Measurements from ENCODE around the gene GALNT17.

The GALNT17 gene

DNA sequence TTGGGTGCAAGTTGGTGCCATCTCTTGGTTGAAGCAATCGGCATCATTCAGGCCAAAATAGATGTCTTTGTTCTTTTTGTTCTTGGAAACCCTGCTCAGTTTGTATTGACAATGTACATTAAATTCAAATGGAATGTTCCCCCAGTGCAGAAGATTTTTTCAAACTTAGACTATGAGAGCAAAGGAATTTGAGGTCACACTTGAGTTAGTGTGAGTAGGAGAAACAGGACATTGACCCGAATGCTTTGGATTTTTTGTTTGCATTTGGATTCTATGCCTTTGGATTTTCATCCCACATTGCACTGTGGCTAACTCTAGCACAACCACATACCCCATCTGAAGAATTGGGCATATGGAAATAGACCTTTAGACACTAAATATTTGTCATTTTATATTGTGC, 480.0 kb downstream of the GALNT17 start:
- H3K4me3 ChIP-seq (ENCODE audit: low read length in 2 of 2): no peak overlapping the region
- H3K9me3 ChIP-seq (ENCODE audit: control insufficient read depth in 2 of 2, low read length in 2 of 2): no peaks in the 10 kb centered on the region
- H3K27me3 ChIP-seq (ENCODE audit: control insufficient read depth in 2 of 2, insufficient read depth in 2 of 2, low read length in 2 of 2): no peaks in the 10 kb centered on the region
- H3K9ac ChIP-seq (ENCODE audit: low read depth in 1 of 2, low read length in 2 of 2): no peak overlapping the region
- H3K4me1 ChIP-seq (ENCODE audit: control insufficient read depth in 2 of 2, insufficient read depth in 2 of 2, low read length in 2 of 2): no peaks in the 10 kb centered on the region
- no peak overlapping the region for H3K27ac ChIP-seq (ENCODE audit: low read depth in 2 of 2, low read length in 2 of 2)
- H3K36me3 ChIP-seq (ENCODE audit: control insufficient read depth in 2 of 2, insufficient read depth in 2 of 2, low read length in 2 of 2): no peaks in the 10 kb centered on the region

DNA sequence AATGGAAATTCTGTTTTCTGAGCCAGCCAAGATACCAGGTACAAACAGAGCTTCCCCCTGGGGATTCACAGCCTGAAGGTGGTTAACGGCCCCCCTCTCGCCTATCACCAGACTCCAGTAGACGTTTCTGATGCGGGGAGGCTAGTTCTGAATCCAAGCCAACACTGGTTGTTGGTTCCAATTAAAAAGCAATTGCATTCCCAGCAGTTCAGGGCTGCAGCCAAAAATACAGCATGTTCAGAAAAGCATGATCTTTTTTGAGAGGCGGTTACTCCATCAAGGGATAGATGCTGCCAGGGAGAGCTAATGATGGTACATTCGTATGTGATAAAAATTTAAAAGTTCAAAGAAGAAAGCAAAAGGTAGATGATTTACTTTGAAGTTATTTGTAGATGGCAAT, 481.0 kb downstream of the GALNT17 start:
- no peaks in the 10 kb centered on the region for H3K36me3 ChIP-seq (ENCODE audit: control insufficient read depth in 2 of 2, insufficient read depth in 2 of 2, low read length in 2 of 2)
- no peak overlapping the region for H3K9ac ChIP-seq (ENCODE audit: low read depth in 1 of 2, low read length in 2 of 2)
- H3K9me3 ChIP-seq (ENCODE audit: control insufficient read depth in 2 of 2, low read length in 2 of 2): no peaks in the 10 kb centered on the region
- no peak overlapping the region for H3K27ac ChIP-seq (ENCODE audit: low read depth in 2 of 2, low read length in 2 of 2)
- H3K4me3 ChIP-seq (ENCODE audit: low read length in 2 of 2): no peak overlapping the region
- H3K4me1 ChIP-seq (ENCODE audit: control insufficient read depth in 2 of 2, insufficient read depth in 2 of 2, low read length in 2 of 2): no peaks in the 10 kb centered on the region
- H3K27me3 ChIP-seq (ENCODE audit: control insufficient read depth in 2 of 2, insufficient read depth in 2 of 2, low read length in 2 of 2): no peaks in the 10 kb centered on the region

DNA sequence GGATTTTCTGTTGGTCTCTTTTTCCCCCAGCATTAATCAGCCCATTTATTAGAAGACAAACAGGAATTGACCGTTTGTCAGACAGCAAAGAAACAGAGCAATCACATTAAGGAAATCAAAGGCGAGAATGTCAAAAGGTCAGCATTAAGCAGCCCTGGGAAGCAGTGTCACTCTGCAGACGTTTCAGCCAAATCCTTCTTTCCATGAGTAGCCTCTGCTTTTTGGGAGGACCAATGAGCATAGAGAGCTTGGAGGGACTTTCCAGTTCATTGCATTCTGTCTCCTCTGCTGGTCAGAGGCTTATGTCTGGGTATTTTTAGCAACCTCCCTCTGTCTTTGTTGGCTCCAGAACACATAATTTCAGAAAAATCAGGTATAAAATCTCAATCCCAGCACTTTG, 481.4 kb downstream of the GALNT17 start:
- H3K27me3 ChIP-seq (ENCODE audit: control insufficient read depth in 2 of 2, insufficient read depth in 2 of 2, low read length in 2 of 2): no peaks in the 10 kb centered on the region
- no peak overlapping the region for H3K27ac ChIP-seq (ENCODE audit: low read depth in 2 of 2, low read length in 2 of 2)
- no peak overlapping the region for H3K9ac ChIP-seq (ENCODE audit: low read depth in 1 of 2, low read length in 2 of 2)
- H3K4me3 ChIP-seq (ENCODE audit: low read length in 2 of 2): no peak overlapping the region
- H3K9me3 ChIP-seq (ENCODE audit: control insufficient read depth in 2 of 2, low read length in 2 of 2): no peaks in the 10 kb centered on the region
- no peaks in the 10 kb centered on the region for H3K36me3 ChIP-seq (ENCODE audit: control insufficient read depth in 2 of 2, insufficient read depth in 2 of 2, low read length in 2 of 2)
- H3K4me1 ChIP-seq (ENCODE audit: control insufficient read depth in 2 of 2, insufficient read depth in 2 of 2, low read length in 2 of 2): no peaks in the 10 kb centered on the region

DNA sequence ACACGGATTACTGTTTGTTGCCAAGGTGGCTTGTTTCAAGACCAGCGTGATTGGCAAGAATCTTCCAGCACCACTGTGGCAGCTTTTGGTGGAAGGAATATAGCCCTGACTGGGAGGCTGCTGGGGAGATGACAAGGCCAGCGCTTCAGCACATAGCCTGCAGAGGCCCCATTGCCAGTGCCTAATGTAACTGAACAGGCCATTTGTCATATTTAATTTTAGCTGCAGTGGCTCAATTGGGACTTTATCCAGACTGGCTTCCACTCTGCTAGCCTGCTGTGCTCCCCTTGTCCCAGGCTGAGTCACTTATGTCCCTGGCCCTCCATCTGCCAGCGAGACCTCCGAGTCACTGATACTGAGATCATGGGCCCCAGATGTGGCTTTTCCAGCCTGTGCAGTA, 483.1 kb downstream of the GALNT17 start:
- H3K9me3 ChIP-seq (ENCODE audit: control insufficient read depth in 2 of 2, low read length in 2 of 2): no peaks in the 10 kb centered on the region

DNA sequence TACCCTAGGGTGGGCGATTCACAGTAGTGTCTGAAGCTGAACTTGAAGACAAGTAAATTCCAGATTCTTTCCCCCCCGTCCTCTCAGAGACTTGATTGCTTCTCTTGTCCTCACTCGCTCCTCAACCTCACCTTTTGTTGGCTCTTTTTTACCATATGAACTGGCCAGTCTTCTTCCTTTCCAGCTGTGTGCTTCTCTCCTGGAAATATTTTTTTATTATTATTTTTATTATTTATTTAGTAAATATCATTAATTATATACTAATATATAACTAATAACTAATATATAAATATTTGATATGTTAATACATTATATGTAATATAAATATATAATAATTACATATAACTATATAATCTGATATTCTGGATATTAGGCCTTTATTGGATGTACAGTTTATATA, 484.3 kb downstream of the GALNT17 start:
- Histone ChIP-seq H3K9ac (ENCODE audit: low read depth in 1 of 2, low read length in 2 of 2) (no peak overlapping the region), H3K27ac (ENCODE audit: low read depth in 2 of 2, low read length in 2 of 2) (no peak overlapping the region), H3K27me3 (ENCODE audit: control insufficient read depth in 2 of 2, insufficient read depth in 2 of 2, low read length in 2 of 2) (no peaks in the 10 kb centered on the region), H3K4me3 (ENCODE audit: low read length in 2 of 2) (no peak overlapping the region), H3K4me1 (ENCODE audit: control insufficient read depth in 2 of 2, insufficient read depth in 2 of 2, low read length in 2 of 2) (no peaks in the 10 kb centered on the region), H3K36me3 (ENCODE audit: control insufficient read depth in 2 of 2, insufficient read depth in 2 of 2, low read length in 2 of 2) (no peaks in the 10 kb centered on the region), H3K9me3 (ENCODE audit: control insufficient read depth in 2 of 2, low read length in 2 of 2) (no peaks in the 10 kb centered on the region)

More for the DNA sequence above, 483.1 kb downstream of the GALNT17 start:
- Histone ChIP-seq H3K36me3 (ENCODE audit: control insufficient read depth in 2 of 2, insufficient read depth in 2 of 2, low read length in 2 of 2) (no peaks in the 10 kb centered on the region), H3K9ac (ENCODE audit: low read depth in 1 of 2, low read length in 2 of 2) (no peak overlapping the region), H3K27me3 (ENCODE audit: control insufficient read depth in 2 of 2, insufficient read depth in 2 of 2, low read length in 2 of 2) (no peaks in the 10 kb centered on the region), H3K4me1 (ENCODE audit: control insufficient read depth in 2 of 2, insufficient read depth in 2 of 2, low read length in 2 of 2) (no peaks in the 10 kb centered on the region), H3K27ac (ENCODE audit: low read depth in 2 of 2, low read length in 2 of 2) (no peak overlapping the region), H3K4me3 (ENCODE audit: low read length in 2 of 2) (no peak overlapping the region)

DNA sequence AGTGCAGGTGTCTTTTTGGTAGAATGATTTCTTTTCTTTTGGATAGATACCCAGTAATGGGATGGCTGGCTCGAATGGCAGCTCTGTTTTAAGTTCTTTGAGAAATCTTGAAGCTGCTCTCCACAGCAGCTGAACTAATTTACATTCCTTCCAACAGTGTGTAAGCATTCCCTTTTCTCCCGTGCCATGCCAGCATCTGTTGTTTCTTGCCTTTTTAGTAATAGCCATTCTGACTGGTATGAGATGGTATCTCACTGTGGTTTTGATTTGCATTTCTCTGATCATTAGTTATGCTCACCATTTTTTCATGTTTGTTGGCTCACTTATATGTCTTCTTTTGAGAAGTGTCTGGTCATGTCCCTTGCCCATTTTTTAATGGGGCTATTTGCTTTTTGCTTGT, 486.3 kb downstream of the GALNT17 start:
- Histone ChIP-seq H3K36me3 (ENCODE audit: control insufficient read depth in 2 of 2, insufficient read depth in 2 of 2, low read length in 2 of 2) (no peaks in the 10 kb centered on the region), H3K27ac (ENCODE audit: low read depth in 2 of 2, low read length in 2 of 2) (no peak overlapping the region), H3K4me1 (ENCODE audit: control insufficient read depth in 2 of 2, insufficient read depth in 2 of 2, low read length in 2 of 2) (no peaks in the 10 kb centered on the region), H3K9ac (ENCODE audit: low read depth in 1 of 2, low read length in 2 of 2) (no peak overlapping the region), H3K27me3 (ENCODE audit: control insufficient read depth in 2 of 2, insufficient read depth in 2 of 2, low read length in 2 of 2) (no peaks in the 10 kb centered on the region), H3K9me3 (ENCODE audit: control insufficient read depth in 2 of 2, low read length in 2 of 2) (peaks cover 0 to 2% of the 10 kb centered on the region in 2 donors), H3K4me3 (ENCODE audit: low read length in 2 of 2) (no peak overlapping the region)

DNA sequence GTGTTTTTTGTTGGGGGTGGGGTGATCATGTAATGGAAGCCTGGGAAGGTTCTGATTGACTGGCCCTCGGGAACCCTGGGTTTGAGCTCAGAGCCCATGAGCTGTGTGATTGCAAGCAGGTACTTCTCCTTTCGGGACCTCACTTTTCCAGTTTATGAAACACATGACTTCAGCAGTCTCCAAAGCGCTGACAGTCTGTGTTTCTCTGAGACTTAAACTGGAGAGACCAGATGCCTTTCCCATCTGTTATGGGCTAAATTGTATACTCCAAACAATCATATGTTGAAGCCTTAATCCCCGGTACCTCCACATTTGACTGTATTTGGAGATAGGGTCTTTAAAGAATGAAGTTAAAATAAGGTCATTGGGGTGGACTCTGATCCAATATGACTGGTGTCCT, 493.6 kb downstream of the GALNT17 start:
- H3K4me3 ChIP-seq (ENCODE audit: low read length in 2 of 2): no peak overlapping the region
- H3K27me3 ChIP-seq (ENCODE audit: control insufficient read depth in 2 of 2, insufficient read depth in 2 of 2, low read length in 2 of 2): no peaks in the 10 kb centered on the region
- no peak overlapping the region for H3K27ac ChIP-seq (ENCODE audit: low read depth in 2 of 2, low read length in 2 of 2)
- peaks cover 0 to 2% of the 10 kb centered on the region in 2 donors for H3K9me3 ChIP-seq (ENCODE audit: control insufficient read depth in 2 of 2, low read length in 2 of 2)
- H3K4me1 ChIP-seq (ENCODE audit: control insufficient read depth in 2 of 2, insufficient read depth in 2 of 2, low read length in 2 of 2): no peaks in the 10 kb centered on the region
- H3K36me3 ChIP-seq (ENCODE audit: control insufficient read depth in 2 of 2, insufficient read depth in 2 of 2, low read length in 2 of 2): no peaks in the 10 kb centered on the region
- H3K9ac ChIP-seq (ENCODE audit: low read depth in 1 of 2, low read length in 2 of 2): no peak overlapping the region

DNA sequence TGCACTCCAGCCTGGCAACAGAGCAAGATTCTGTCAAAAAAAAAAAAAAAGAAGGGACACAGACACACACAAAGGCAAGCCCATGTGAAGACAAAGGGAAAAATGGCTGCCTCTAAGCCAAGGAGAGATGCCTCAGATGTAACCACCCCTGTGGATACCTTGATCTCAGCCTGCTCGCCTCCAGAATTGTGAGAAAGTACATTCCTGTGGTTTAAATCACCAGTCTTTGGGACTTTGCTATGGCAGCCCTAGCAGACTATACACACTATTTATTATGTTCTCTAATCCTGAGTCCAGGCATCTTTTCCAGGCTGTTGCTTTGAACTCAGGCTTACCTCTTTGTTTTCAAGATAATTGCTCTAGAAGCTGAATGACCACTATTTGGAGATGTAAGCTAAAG, 494.3 kb downstream of the GALNT17 start:
- H3K27ac ChIP-seq (ENCODE audit: low read depth in 2 of 2, low read length in 2 of 2): no peak overlapping the region
- H3K4me3 ChIP-seq (ENCODE audit: low read length in 2 of 2): no peak overlapping the region
- H3K36me3 ChIP-seq (ENCODE audit: control insufficient read depth in 2 of 2, insufficient read depth in 2 of 2, low read length in 2 of 2): no peaks in the 10 kb centered on the region
- no peaks in the 10 kb centered on the region for H3K4me1 ChIP-seq (ENCODE audit: control insufficient read depth in 2 of 2, insufficient read depth in 2 of 2, low read length in 2 of 2)
- H3K9me3 ChIP-seq (ENCODE audit: control insufficient read depth in 2 of 2, low read length in 2 of 2): peaks cover 0 to 2% of the 10 kb centered on the region in 2 donors
- no peak overlapping the region for H3K9ac ChIP-seq (ENCODE audit: low read depth in 1 of 2, low read length in 2 of 2)
- no peaks in the 10 kb centered on the region for H3K27me3 ChIP-seq (ENCODE audit: control insufficient read depth in 2 of 2, insufficient read depth in 2 of 2, low read length in 2 of 2)

DNA sequence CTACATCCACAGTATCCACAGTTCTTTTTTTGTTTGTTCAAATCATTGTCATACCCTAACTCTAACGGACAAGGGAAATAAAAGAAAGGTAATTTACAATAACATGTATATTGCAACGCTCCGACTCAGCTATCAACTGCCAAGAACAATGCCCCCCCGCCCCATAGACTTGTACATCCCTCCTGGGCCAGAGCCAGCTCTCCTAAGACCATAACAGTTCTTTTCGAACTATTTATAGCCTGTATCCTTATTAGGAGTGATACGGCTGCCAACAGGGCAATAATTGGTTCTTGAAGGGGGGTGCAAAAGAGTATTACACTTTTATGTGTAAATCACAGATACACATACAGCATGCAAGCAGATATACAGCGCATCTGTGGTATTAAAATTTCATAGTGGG, 495.7 kb downstream of the GALNT17 start:
- no peaks in the 10 kb centered on the region for H3K27me3 ChIP-seq (ENCODE audit: control insufficient read depth in 2 of 2, insufficient read depth in 2 of 2, low read length in 2 of 2)
- H3K9ac ChIP-seq (ENCODE audit: low read depth in 1 of 2, low read length in 2 of 2): no peak overlapping the region
- H3K4me3 ChIP-seq (ENCODE audit: low read length in 2 of 2): no peak overlapping the region
- no peaks in the 10 kb centered on the region for H3K9me3 ChIP-seq (ENCODE audit: control insufficient read depth in 2 of 2, low read length in 2 of 2)
- no peaks in the 10 kb centered on the region for H3K36me3 ChIP-seq (ENCODE audit: control insufficient read depth in 2 of 2, insufficient read depth in 2 of 2, low read length in 2 of 2)
- no peaks in the 10 kb centered on the region for H3K4me1 ChIP-seq (ENCODE audit: control insufficient read depth in 2 of 2, insufficient read depth in 2 of 2, low read length in 2 of 2)
- no peak overlapping the region for H3K27ac ChIP-seq (ENCODE audit: low read depth in 2 of 2, low read length in 2 of 2)

DNA sequence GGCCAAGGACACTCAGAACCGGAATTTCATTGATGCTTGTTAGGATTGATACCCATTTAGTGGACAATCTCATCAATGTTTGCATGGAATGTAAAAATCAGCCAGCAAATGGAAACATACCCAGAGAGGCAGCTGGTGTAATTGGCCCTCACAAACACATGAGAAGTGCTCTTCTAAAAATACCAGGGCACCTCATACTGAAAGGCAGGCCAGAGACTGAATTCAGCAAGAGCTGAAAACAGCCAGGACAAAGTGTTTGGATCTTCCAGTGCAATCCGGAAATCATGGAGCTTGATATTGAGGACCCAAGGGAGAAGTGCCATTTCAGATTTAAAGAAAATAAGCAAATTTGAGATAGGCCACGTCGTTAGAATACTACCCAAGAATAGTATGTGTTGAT, 498.6 kb downstream of the GALNT17 start:
- H3K36me3 ChIP-seq (ENCODE audit: control insufficient read depth in 2 of 2, insufficient read depth in 2 of 2, low read length in 2 of 2): no peaks in the 10 kb centered on the region
- no peak overlapping the region for H3K9ac ChIP-seq (ENCODE audit: low read depth in 1 of 2, low read length in 2 of 2)
- no peak overlapping the region for H3K4me3 ChIP-seq (ENCODE audit: low read length in 2 of 2)
- no peak overlapping the region for H3K27ac ChIP-seq (ENCODE audit: low read depth in 2 of 2, low read length in 2 of 2)
- H3K27me3 ChIP-seq (ENCODE audit: control insufficient read depth in 2 of 2, insufficient read depth in 2 of 2, low read length in 2 of 2): no peaks in the 10 kb centered on the region
- H3K4me1 ChIP-seq (ENCODE audit: control insufficient read depth in 2 of 2, insufficient read depth in 2 of 2, low read length in 2 of 2): no peaks in the 10 kb centered on the region
- no peaks in the 10 kb centered on the region for H3K9me3 ChIP-seq (ENCODE audit: control insufficient read depth in 2 of 2, low read length in 2 of 2)

DNA sequence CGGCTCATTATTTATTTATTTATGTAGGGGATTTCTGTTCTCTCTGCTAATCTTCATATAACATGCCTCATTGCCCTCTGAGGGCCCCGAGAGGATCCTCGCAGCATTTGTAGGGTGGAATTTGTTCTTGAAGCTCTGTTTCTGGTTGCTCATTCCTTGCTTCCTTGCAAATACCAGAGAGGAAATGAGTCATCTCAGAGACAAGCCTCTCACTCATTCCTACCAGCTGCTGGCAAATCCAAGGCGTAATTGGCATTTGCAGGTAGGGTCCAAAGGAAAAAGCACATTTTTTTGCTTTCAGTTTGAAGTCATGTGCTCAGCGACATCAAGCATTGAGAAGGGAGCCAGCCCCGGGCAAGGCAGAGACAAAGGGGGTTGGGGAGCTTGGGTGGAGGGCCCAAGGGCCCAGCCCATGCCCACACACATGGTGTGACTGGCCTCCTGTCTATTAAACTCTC, 501.6 kb downstream of the GALNT17 start:
- H3K9ac ChIP-seq (ENCODE audit: low read depth in 1 of 2, low read length in 2 of 2): no peak overlapping the region
- no peaks in the 10 kb centered on the region for H3K36me3 ChIP-seq (ENCODE audit: control insufficient read depth in 2 of 2, insufficient read depth in 2 of 2, low read length in 2 of 2)
- no peak overlapping the region for H3K27ac ChIP-seq (ENCODE audit: low read depth in 2 of 2, low read length in 2 of 2)
- no peak overlapping the region for H3K4me3 ChIP-seq (ENCODE audit: low read length in 2 of 2)
- H3K4me1 ChIP-seq (ENCODE audit: control insufficient read depth in 2 of 2, insufficient read depth in 2 of 2, low read length in 2 of 2): no peaks in the 10 kb centered on the region
- H3K27me3 ChIP-seq (ENCODE audit: control insufficient read depth in 2 of 2, insufficient read depth in 2 of 2, low read length in 2 of 2): no peaks in the 10 kb centered on the region
- H3K9me3 ChIP-seq (ENCODE audit: control insufficient read depth in 2 of 2, low read length in 2 of 2): no peaks in the 10 kb centered on the region
